Stomach (tissue), 9 donors: ENCODE data around the gene TLE3. TPM values are rescaled to one million over a fixed set of nuclear protein-coding genes. Genes with fewer than 3 reads are reported as not detected.

Source experiments
- DNase-seq, 2 donors: peaks; one replicate each; pipeline versions ENCODE4 v3.0.0 to v3.0.0-alpha.2; 2013 to 2019
- H3K27ac ChIP-seq, 5 donors: fragments of 200-600 bp in 4 of 5; sonication (generic) in 4 of 5; one replicate each; pipeline ENCODE4 v1.5.1; 2013 to 2019; ENCODE audit warnings: mild to moderate bottlenecking in 1 of 5, moderate library complexity in 1 of 5
- H3K27me3 ChIP-seq, 3 donors: fragments of 200-600 bp; sonication (generic); one replicate each; pipeline ENCODE4 v1.5.1; 2017 to 2019; ENCODE audit warnings: mixed run types in 1 of 3
- H3K36me3 ChIP-seq, 4 donors: fragments of 200-600 bp; sonication (generic); 1 replicate in 3 of 4; 2 replicates in 1 of 4; pipeline ENCODE4 v1.5.1; 2016 to 2019
- H3K4me1 ChIP-seq, 4 donors: fragments of 200-600 bp; sonication (generic); one replicate each; pipeline ENCODE4 v1.5.1; 2016 to 2019
- H3K4me3 ChIP-seq, 4 donors: fragments of 200-600 bp; sonication (generic) in 3 of 4; one replicate each; pipeline ENCODE4 v1.5.1; 2016 to 2019; ENCODE audit warnings: mild to moderate bottlenecking in 1 of 4
- H3K9me3 ChIP-seq, 4 donors: fragments of 200-600 bp; sonication (generic); one replicate each; pipeline ENCODE4 v1.5.1; 2016 to 2019
- EP300 ChIP-seq: sonication (generic); formaldehyde crosslinking; IDR thresholded peaks from one replicate; pipeline ENCODE4 v1.6.1; 2017; ENCODE audit warnings: antibody characterized with exemption
- POLR2A ChIP-seq, 4 donors: fragments of 450-650 bp; IDR thresholded peaks; one replicate each; pipeline ENCODE4 v1.6.1; 2016; ENCODE audit warnings: antibody characterized with exemption in 4 of 4, control low read depth in 2 of 4, mild to moderate bottlenecking in 1 of 4, moderate library complexity in 1 of 4
- POLR2AphosphoS5 ChIP-seq, 3 donors: sonication (generic); formaldehyde crosslinking; IDR thresholded peaks; one replicate each; pipeline ENCODE4 v1.6.1; 2016; ENCODE audit warnings: antibody characterized with exemption in 3 of 3
- WGBS, 5 donors: extraction: QIAGEN DNeasy Blood & Tissue Kit in 3 of 5; methylation state at CpG; one replicate each; pipeline versions ENCODE4 v1.1.5 to v1.1.7; 2013 to 2018; 5-methylcytosine and 5-hydroxymethylcytosine counted together
- intact Hi-C: fragments of 100-400 bp; cut with DNase I; formaldehyde crosslinking; loops from one replicate; pipeline ENCODE4 v1.15.1; 2023; ENCODE audit warnings: low total_unique reads
- polyA plus RNA-seq, 3 donors: library from polyadenylated mRNA; stranded (reverse); fragments of 200-250 nt; gene quantifications; one replicate each; pipeline ENCODE4 v1.2.3, GENCODE V29; 2013
- total RNA-seq, 5 donors: library from RNA; depleted of rRNA; stranded (reverse); fragments of >200 nt; gene quantifications; one replicate each; pipeline versions ENCODE4 v1.1.0 to v1.2.3, GENCODE V29; 2014 to 2016
- TF ChIP-seq, protein P1 (sequence below), 7 experiments: fragments of 450-650 bp in 4 of 7; fragments of 200-600 bp in 3 of 7; sonication (generic) in 3 of 7; IDR thresholded peaks; one replicate each; pipeline ENCODE4 v1.5.1; 2016 to 2019; ENCODE audit warnings: antibody characterized with exemption in 7 of 7, control low read depth in 2 of 7, mild to moderate bottlenecking in 1 of 7
- donor health status: healthy with polysubstance abuse.
- donor health status: Bipolar disorder and iron deficiency.
- donor health status: healthy.

The TLE3 gene
- total and polyA plus RNA-seq, 8 donors = 13.3 to 186 (median 30.9) TPM

DNA sequence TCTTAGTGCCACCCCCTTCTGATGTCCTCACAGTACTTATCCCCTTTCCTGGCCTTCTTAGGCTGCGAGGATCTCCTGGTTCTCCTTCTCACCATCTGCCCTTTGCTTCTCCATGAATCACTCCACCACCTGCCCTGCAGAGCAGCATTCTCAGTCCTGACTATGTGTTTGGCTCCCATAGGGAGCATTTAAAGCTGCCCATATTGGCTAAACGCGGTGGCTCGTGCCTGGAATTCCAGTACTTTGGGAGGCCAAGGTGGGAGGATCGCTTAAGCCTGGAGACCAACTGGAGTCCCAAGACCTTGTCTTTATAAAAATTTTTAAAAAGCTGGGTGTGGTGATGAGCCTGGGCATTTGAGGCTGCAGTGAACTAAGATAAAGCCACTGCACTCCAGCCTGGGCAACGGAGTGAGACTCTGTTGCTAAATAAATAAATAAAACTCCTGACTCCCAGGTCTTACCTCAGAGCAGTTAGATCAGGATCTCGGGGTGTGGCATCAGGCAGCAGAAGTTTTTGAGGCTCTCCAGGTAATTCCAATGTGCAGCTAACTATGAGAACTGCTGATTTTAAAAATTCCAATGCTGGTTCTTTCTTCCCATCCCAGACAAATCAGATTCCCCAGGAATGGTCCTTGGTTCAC is 36.2 kb upstream of the TLE3 start:
- peaks cover 0 to 22% (median 14%) of the 10 kb centered on the region in 4 donors for H3K4me1 ChIP-seq
- H3K36me3 ChIP-seq = no peaks in the 10 kb centered on the region

DNA sequence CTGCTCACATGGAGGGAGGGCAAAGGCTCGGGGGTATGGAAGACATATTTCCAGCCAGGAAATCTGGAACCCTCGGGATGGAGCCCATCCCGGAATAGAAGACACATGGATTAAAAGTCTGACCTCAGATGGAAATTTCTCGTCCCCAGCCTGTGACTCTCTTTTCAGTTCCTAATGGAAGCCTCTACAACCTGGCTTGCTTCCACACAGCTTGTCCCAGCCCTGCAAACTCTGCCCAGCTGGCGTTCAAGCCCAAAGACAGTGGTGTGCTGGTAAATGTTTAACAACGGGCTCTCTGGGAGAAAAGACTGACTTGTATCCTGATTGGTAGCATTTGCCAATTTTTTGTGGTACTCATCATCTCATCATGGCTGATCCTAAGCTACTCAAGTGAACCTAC is 35.6 kb upstream of the TLE3 start:
- Histone ChIP-seq H3K4me3 (no peak overlapping the region), H3K27ac (no peak overlapping the region), H3K4me1 (peaks cover 0 to 22% (median 14%) of the 10 kb centered on the region in 4 donors), H3K27me3 (no peaks in the 10 kb centered on the region), H3K36me3 (no peaks in the 10 kb centered on the region), H3K9me3 (no peaks in the 10 kb centered on the region)
- 19 to 36% (median 30%) methylated on average over 6 of the region's 6 CpGs for WGBS, 5 donors
- TF ChIP-seq POLR2A (IDR thresholded peaks at IDR 0.05) = no peak
- TF ChIP-seq POLR2AphosphoS5 (IDR thresholded peaks at IDR 0.05) = no peak
- no peak for TF ChIP-seq EP300
- TF ChIP-seq, protein P1, sequence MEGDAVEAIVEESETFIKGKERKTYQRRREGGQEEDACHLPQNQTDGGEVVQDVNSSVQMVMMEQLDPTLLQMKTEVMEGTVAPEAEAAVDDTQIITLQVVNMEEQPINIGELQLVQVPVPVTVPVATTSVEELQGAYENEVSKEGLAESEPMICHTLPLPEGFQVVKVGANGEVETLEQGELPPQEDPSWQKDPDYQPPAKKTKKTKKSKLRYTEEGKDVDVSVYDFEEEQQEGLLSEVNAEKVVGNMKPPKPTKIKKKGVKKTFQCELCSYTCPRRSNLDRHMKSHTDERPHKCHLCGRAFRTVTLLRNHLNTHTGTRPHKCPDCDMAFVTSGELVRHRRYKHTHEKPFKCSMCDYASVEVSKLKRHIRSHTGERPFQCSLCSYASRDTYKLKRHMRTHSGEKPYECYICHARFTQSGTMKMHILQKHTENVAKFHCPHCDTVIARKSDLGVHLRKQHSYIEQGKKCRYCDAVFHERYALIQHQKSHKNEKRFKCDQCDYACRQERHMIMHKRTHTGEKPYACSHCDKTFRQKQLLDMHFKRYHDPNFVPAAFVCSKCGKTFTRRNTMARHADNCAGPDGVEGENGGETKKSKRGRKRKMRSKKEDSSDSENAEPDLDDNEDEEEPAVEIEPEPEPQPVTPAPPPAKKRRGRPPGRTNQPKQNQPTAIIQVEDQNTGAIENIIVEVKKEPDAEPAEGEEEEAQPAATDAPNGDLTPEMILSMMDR (IDR thresholded peaks at IDR 0.05) = no peak
- DNase-seq = peak; percentile 61 to 65
- intact Hi-C loops = no loop called here

More for the DNA sequence above, 36.2 kb upstream of the TLE3 start:
- no peak for DNase-seq
- H3K27ac ChIP-seq = no peak overlapping the region
- no peak overlapping the region for H3K4me3 ChIP-seq
- TF ChIP-seq EP300 = no peak
- 74 to 83% (median 78%) methylated on average over 7 of the region's 7 CpGs for WGBS, 5 donors
- no peaks in the 10 kb centered on the region for H3K9me3 ChIP-seq
- H3K27me3 ChIP-seq = no peaks in the 10 kb centered on the region
- intact Hi-C loops = no loop called here

DNA sequence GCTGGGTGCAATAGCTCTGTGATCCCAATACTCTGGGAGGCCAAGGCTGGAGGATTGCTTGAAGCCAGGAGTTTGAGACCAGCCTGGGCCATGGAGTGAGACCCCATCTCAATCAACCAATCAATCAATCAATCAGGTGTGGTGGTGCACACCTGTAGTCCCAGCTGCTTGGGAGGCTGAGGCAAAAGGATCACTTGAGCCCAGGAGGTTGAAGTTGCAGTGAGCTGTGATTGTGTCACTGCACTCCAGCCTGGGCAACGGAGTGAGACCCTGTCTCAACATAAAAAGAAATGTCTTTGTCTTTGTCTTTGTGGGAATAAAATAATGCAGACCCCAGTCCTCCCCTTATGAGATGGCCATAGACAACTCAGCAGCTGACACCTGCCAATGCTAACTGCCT is 34.9 kb upstream of the TLE3 start:
- TF ChIP-seq, protein P1 (IDR thresholded peaks at IDR 0.05) = no peak
- TF ChIP-seq POLR2AphosphoS5 (IDR thresholded peaks at IDR 0.05) (no peak), POLR2A (IDR thresholded peaks at IDR 0.05) (no peak), EP300 (no peak)
- Histone ChIP-seq H3K9me3 (no peaks in the 10 kb centered on the region), H3K4me1 (peaks cover 0 to 24% (median 14%) of the 10 kb centered on the region in 4 donors), H3K27me3 (no peaks in the 10 kb centered on the region), H3K36me3 (no peaks in the 10 kb centered on the region), H3K27ac (no peak overlapping the region), H3K4me3 (no peak overlapping the region)
- no peak for DNase-seq
- WGBS, 5 donors = 88 to 100% (median 96%) methylated on average over 1 of the region's 1 CpG; no CpG with 5 or more reads in 1 of the 5 donors
- intact Hi-C loops = no loop called here

DNA sequence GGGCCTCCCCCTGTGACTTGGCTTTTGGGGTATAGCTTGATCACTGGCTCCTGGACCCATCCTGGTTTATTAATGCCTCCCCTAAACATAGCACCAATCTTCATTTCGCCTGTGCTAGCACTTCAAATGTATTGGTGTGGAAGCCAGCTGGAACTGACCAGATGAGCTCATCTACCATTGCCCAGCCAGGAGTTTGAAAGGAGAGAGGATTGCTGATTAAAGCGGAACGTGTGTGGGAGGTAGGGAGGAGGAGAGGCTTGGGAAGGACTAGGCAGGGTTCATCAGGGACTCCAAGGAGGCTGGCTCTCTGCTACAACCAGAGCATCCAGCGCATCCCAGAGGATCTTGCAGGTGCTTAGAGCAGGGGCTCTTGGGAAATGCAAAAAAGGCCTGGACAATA is 34.4 kb upstream of the TLE3 start:
- peak in 1 of 2 donors; percentile 79 for DNase-seq
- intact Hi-C loops = no loop called here
- Histone ChIP-seq H3K36me3 (no peaks in the 10 kb centered on the region), H3K27me3 (no peaks in the 10 kb centered on the region), H3K4me3 (no peak overlapping the region), H3K4me1 (peaks cover 0 to 28% (median 16%) of the 10 kb centered on the region in 4 donors), H3K27ac (no peak overlapping the region), H3K9me3 (no peaks in the 10 kb centered on the region)
- 74 to 84% (median 80%) methylated on average over 4 of the region's 4 CpGs for WGBS, 5 donors
- TF ChIP-seq POLR2AphosphoS5 (IDR thresholded peaks at IDR 0.05) (no peak), POLR2A (IDR thresholded peaks at IDR 0.05) (no peak), EP300 (no peak)
- TF ChIP-seq, protein P1 (IDR thresholded peaks at IDR 0.05) = no peak
